Measurements from ENCODE around the gene ARHGAP22. TPM values are rescaled to one million over a fixed set of nuclear protein-coding genes. Genes with fewer than 3 reads are reported as not detected.

The ARHGAP22 gene
- total RNA-seq, 1 donor from 2014 or later, result 24.5 TPM

GRCh38 chr10:48603421-48604038 lies 1.3 kb downstream of the ARHGAP22 start:
- no peak for TF ChIP-seq CTCF (conservative IDR thresholded peaks at IDR 0.05; ENCODE audit: low read depth, low read length)
- H3K4me3 ChIP-seq (ENCODE audit: low read depth, low read length), result peak overlapping the region; percentile 86
- no peak for DNase-seq (ENCODE audit: low read depth)

GRCh38 chr10:48602401-48603135 lies 2.3 kb downstream of the ARHGAP22 start:
- no peak for TF ChIP-seq CTCF (conservative IDR thresholded peaks at IDR 0.05; ENCODE audit: low read depth, low read length)
- DNase-seq (ENCODE audit: low read depth), result no peak
- peak overlapping the region; percentile 86 for H3K4me3 ChIP-seq (ENCODE audit: low read depth, low read length)

GRCh38 chr10:48601789-48602188 lies 3.1 kb downstream of the ARHGAP22 start:
- no peak for DNase-seq (ENCODE audit: low read depth)
- H3K4me3 ChIP-seq (ENCODE audit: low read depth, low read length), result peak overlapping the region; percentile 86
- no peak for TF ChIP-seq CTCF (conservative IDR thresholded peaks at IDR 0.05; ENCODE audit: low read depth, low read length)

GRCh38 chr10:48600645-48601505 lies 4.0 kb downstream of the ARHGAP22 start:
- H3K4me3 ChIP-seq (ENCODE audit: low read depth, low read length), result peak overlapping the region; percentile 86
- DNase-seq (ENCODE audit: low read depth), result no peak
- no peak for TF ChIP-seq CTCF (conservative IDR thresholded peaks at IDR 0.05; ENCODE audit: low read depth, low read length)

GRCh38 chr10:48599830-48600134 lies 5.1 kb downstream of the ARHGAP22 start:
- DNase-seq (ENCODE audit: low read depth), result no peak
- TF ChIP-seq CTCF (conservative IDR thresholded peaks at IDR 0.05; ENCODE audit: low read depth, low read length), result no peak
- H3K4me3 ChIP-seq (ENCODE audit: low read depth, low read length), result no peak overlapping the region

- TF ChIP-seq CTCF (conservative IDR thresholded peaks at IDR 0.05; ENCODE audit: low read depth, low read length), result no peak
- no peak for DNase-seq (ENCODE audit: low read depth)
- no peak overlapping the region for H3K4me3 ChIP-seq (ENCODE audit: low read depth, low read length)
Measured at GRCh38 chr10:48598936-48599829, 5.7 kb downstream of the ARHGAP22 start.
